ENCODE results near the gene RNU6-9.

DNA sequence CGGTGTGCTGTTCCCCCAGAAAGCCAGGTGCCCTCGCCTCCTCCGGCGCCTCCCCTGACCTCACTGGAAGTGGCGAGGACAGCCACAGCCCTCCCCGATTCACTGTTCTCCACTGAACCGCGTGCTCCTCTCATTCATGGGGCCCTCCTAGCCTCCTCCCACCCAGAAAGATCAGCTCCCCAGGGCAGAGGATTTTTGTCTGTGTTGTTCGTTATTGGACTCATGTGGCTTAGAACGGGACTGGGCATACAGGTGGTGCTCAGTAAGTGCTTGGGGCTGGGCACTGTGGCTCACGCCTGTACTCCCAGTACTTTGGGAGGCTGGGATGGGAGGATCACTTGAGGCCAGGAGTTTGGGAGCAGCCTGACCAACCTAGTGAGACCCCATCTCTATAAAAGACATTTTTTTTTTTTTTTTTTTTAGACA is 48.7 kb upstream of the RNU6-9 start:
- TF ChIP-seq, protein P1, sequence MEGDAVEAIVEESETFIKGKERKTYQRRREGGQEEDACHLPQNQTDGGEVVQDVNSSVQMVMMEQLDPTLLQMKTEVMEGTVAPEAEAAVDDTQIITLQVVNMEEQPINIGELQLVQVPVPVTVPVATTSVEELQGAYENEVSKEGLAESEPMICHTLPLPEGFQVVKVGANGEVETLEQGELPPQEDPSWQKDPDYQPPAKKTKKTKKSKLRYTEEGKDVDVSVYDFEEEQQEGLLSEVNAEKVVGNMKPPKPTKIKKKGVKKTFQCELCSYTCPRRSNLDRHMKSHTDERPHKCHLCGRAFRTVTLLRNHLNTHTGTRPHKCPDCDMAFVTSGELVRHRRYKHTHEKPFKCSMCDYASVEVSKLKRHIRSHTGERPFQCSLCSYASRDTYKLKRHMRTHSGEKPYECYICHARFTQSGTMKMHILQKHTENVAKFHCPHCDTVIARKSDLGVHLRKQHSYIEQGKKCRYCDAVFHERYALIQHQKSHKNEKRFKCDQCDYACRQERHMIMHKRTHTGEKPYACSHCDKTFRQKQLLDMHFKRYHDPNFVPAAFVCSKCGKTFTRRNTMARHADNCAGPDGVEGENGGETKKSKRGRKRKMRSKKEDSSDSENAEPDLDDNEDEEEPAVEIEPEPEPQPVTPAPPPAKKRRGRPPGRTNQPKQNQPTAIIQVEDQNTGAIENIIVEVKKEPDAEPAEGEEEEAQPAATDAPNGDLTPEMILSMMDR (IDR thresholded peaks at IDR 0.05) = no peak
- TF ChIP-seq POLR2A (IDR thresholded peaks at IDR 0.05) = no peak

Measured in heart left ventricle (tissue), 13 donors.